Femur (tissue), 1 donor: ENCODE data around the gene LY6G6F.

Source experiments
- DNase-seq: peaks from one replicate; pipeline ENCODE4 v3.0.0-alpha.2; 2017

LY6G6F gene

GRCh38 chr6:31727034-31727716 is 20.5 kb downstream of the LY6G6F start:
- no peak for DNase-seq

- no peak for DNase-seq
These were observed 21.3 kb downstream of the LY6G6F start for GRCh38 chr6:31727717-31728671.

- no peak for DNase-seq
These were observed 22.3 kb downstream of the LY6G6F start, which contains the start of gene DDAH2 for GRCh38 chr6:31728767-31729514. Gene DDAH2 (minus strand): TSS chr6:31729299. CDS start chr6:31729161, 138 bp downstream.

- peak; percentile 94 for DNase-seq
These were observed 22.9 kb downstream of the LY6G6F start for GRCh38 chr6:31729515-31729978.

GRCh38 chr6:31729979-31730630 is 23.4 kb downstream of the LY6G6F start:
- peak; percentile 96 for DNase-seq

- no peak for DNase-seq
These were observed 24.0 kb downstream of the LY6G6F start for GRCh38 chr6:31730631-31731086.

- DNase-seq, result no peak
These were observed 25.4 kb downstream of the LY6G6F start for GRCh38 chr6:31732029-31732428.

- no peak for DNase-seq
These were observed 27.1 kb downstream of the LY6G6F start for GRCh38 chr6:31733734-31734133.

- DNase-seq, result no peak
These were observed 27.7 kb downstream of the LY6G6F start for GRCh38 chr6:31734247-31734820.

- DNase-seq, result peak; percentile 67
These were observed 28.2 kb downstream of the LY6G6F start for GRCh38 chr6:31734821-31735406.

GRCh38 chr6:31736021-31736767 is 29.5 kb downstream of the LY6G6F start, which contains the start of gene CLIC1:
Gene CLIC1 (minus strand): TSS chr6:31736530. CDS start chr6:31736300, 230 bp downstream.
- DNase-seq, result peak; percentile 92

GRCh38 chr6:31736768-31737314 is 30.2 kb downstream of the LY6G6F start:
- DNase-seq, result no peak

GRCh38 chr6:31737315-31737990 is 30.8 kb downstream of the LY6G6F start:
- DNase-seq, result peak; percentile 50

GRCh38 chr6:31737991-31738979 is 31.6 kb downstream of the LY6G6F start:
- peak; percentile 83 for DNase-seq

GRCh38 chr6:31739639-31740396 is 33.2 kb downstream of the LY6G6F start, which contains the start of gene MSH5:
Gene MSH5 (plus strand): TSS chr6:31740005. CDS start chr6:31740467, 462 bp downstream.
- DNase-seq, result peak; percentile 100

GRCh38 chr6:31740397-31741223 is 33.9 kb downstream of the LY6G6F start:
- no peak for DNase-seq
